GM12878 (cell line): ENCODE data around the gene BCL2L13. TPM values are rescaled to one million over a fixed set of nuclear protein-coding genes. Genes with fewer than 3 reads are reported as not detected.
A peak's percentile ranks its signal among the peaks of the same experiment; 100 is the strongest.

Experiments
- ATAC-seq: fragments of 200-7000 bp; cut with Tn5 transposase; 3 replicates; pipeline ENCODE4 v1.9.1; 2020; ENCODE audit warnings: mild to moderate bottlenecking, moderate library complexity
- BruUV-seq: library from RNA; stranded (reverse); fragments of 400-500 nt; replicated peaks from 2 replicates; lab custom pipeline; 2021; lab: Mats Ljungman, UMichigan
- CTCF ChIA-PET: fragments of 300-600 bp; sonication (Branson Sonifier 250); formaldehyde crosslinking; extraction: SDS; loops from one replicate; lab custom pipeline; 2021; ENCODE audit warnings: inconsistent platforms; lab: Yijun Ruan, JAX
- POLR2A ChIA-PET: fragments of 350-600 bp; formaldehyde crosslinking; extraction: SDS; loops from one replicate; lab custom pipeline; 2021; ENCODE audit warnings: inconsistent platforms; lab: Charles Lee
- RAD21 ChIA-PET: fragments of 300-600 bp; sonication (Branson Sonifier 250); formaldehyde crosslinking; loops from one replicate; lab custom pipeline; 2023; ENCODE audit warnings: antibody characterized with exemption; ENCODE audit not compliant: unreplicated experiment; lab: Charles Lee
- SMC1A ChIA-PET: fragments of 300-600 bp; sonication (Branson Sonifier 250); formaldehyde crosslinking; loops from one replicate; lab custom pipeline; 2023; ENCODE audit not compliant: unreplicated experiment, uncharacterized antibody; lab: Charles Lee
- DNase-seq: peaks from one replicate; pipeline ENCODE4 v3.0.0-alpha.2; 2011; ENCODE audit warnings: low read depth, low spot score
- FAIRE-seq: peaks from 3 replicates; lab custom pipeline; 2011; peaks lifted over from hg19 to GRCh38; lab: Jason Lieb, UNC
- H2AFZ ChIP-seq: 2 replicates; pipeline ENCODE4 v1.6.0; 2011; ENCODE audit warnings: low read depth, low read length, control low read depth; ENCODE audit not compliant: control insufficient read depth
- H3K27ac ChIP-seq: 2 replicates; pipeline ENCODE4 v1.5.1; 2011; ENCODE audit warnings: control low read depth; ENCODE audit not compliant: control insufficient read depth, insufficient read depth
- H3K27me3 ChIP-seq, 2 experiments: replicated peaks in 1 of 2; 2 replicates each; pipeline versions ENCODE4 v1.6.0 to v1.6.1; 2011; ENCODE audit warnings: low read length in 1 of 2; ENCODE audit not compliant: control insufficient read depth in 2 of 2, insufficient read depth in 2 of 2
- H3K36me3 ChIP-seq, 2 experiments: 2 replicates each; pipeline ENCODE4 v1.5.1; 2011; ENCODE audit warnings: low read length in 1 of 2; ENCODE audit not compliant: control insufficient read depth in 2 of 2, insufficient read depth in 2 of 2
- H3K4me1 ChIP-seq: 2 replicates; pipeline ENCODE4 v1.6.1; 2011; ENCODE audit warnings: mild to moderate bottlenecking, low read length, moderate library complexity, mixed read lengths; ENCODE audit not compliant: control insufficient read depth, insufficient read depth
- H3K4me2 ChIP-seq: 2 replicates; pipeline ENCODE4 v1.6.0; 2011; ENCODE audit warnings: control low read depth; ENCODE audit not compliant: control insufficient read depth, insufficient read depth
- H3K4me3 ChIP-seq: fragments of 200-600 bp; sonication (generic); 2 replicates; pipeline ENCODE4 v1.5.1; 2016
- H3K79me2 ChIP-seq: 2 replicates; pipeline ENCODE4 v1.6.0; 2011; ENCODE audit warnings: low read length; ENCODE audit not compliant: control insufficient read depth, insufficient read depth
- H3K9ac ChIP-seq: 2 replicates; pipeline ENCODE4 v1.8.0; 2011; ENCODE audit warnings: low read length, control low read depth, mixed read lengths; ENCODE audit not compliant: control insufficient read depth, insufficient read depth
- H3K9me3 ChIP-seq: replicated peaks from 3 replicates; pipeline ENCODE4 v1.5.1; 2011; ENCODE audit warnings: mild to moderate bottlenecking, low read length; ENCODE audit not compliant: control insufficient read depth, insufficient read depth
- H4K20me1 ChIP-seq: 2 replicates; pipeline ENCODE4 v1.6.0; 2011; ENCODE audit not compliant: control insufficient read depth, insufficient read depth
- CEBPZ ChIP-seq: fragments of 150-350 bp; IDR thresholded peaks from 2 replicates; pipeline ENCODE4 v1.6.1; 2016; ENCODE audit warnings: low read depth, low read length
- CHD1 ChIP-seq: IDR thresholded peaks from 2 replicates; pipeline ENCODE4 v1.6.1; 2012; ENCODE audit warnings: low read depth, low read length, improper control_type of control experiment
- ESRRA ChIP-seq: IDR thresholded peaks from 2 replicates; pipeline ENCODE4 v1.6.1; 2012; ENCODE audit warnings: mild to moderate bottlenecking, low read length, improper control_type of control experiment
- GATAD2B ChIP-seq: fragments of 450-650 bp; conservative IDR thresholded peaks from 2 replicates; pipeline ENCODE4 v1.6.1; 2017; ENCODE audit warnings: low read depth, mild to moderate bottlenecking, moderate library complexity
- MAX ChIP-seq: IDR thresholded peaks from 2 replicates; pipeline ENCODE4 v1.6.1; 2012; ENCODE audit warnings: low read depth, low read length, improper control_type of control experiment
- PAX8 ChIP-seq: fragments of 450-650 bp; IDR thresholded peaks from 2 replicates; pipeline ENCODE4 v1.6.1; 2017; ENCODE audit warnings: mild to moderate bottlenecking, moderate library complexity
- RAD51 ChIP-seq: fragments of 450-650 bp; IDR thresholded peaks from 2 replicates; pipeline ENCODE4 v1.6.1; 2016; ENCODE audit warnings: moderate library complexity, mild to moderate bottlenecking, inconsistent platforms
- SMAD5 ChIP-seq: IDR thresholded peaks from 2 replicates; pipeline ENCODE4 v1.6.1; 2016; ENCODE audit warnings: antibody characterized with exemption, low read depth
- WGBS: methylation state at CpG from one replicate; pipeline ENCODE4 v1.1.6; 2016; ENCODE audit warnings: low lambda C conversion rate; ENCODE audit not compliant: insufficient replicate concordance, insufficient coverage; ENCODE audit errors: missing lambda C conversion rate; 5-methylcytosine and 5-hydroxymethylcytosine counted together
- in situ Hi-C: fragments of 300-500 bp; cut with MboI; formaldehyde crosslinking; loops from 9 replicates; pipeline ENCODE4 v1.14.3; 2018; ENCODE audit warnings: mixed read lengths
- intact Hi-C: fragments of 100-400 bp; cut with micrococcal nuclease; formaldehyde crosslinking; loops from one replicate; pipeline ENCODE4 v1.14.2; 2022; ENCODE audit not compliant: unreplicated experiment
- polyA plus RNA-seq, 11 experiments: library from polyadenylated mRNA; depleted of rRNA in 4 of 11; unstranded in 6 of 11; stranded (reverse) in 5 of 11; fragments of >200 nt; fragmentation: Nextera tagmentation in 4 of 11; fragmentation: Illumina TruSeq in 1 of 11; extraction: Ambion mirVana in 4 of 11; extraction: Trizol in 1 of 11; gene quantifications; 1 replicate in 1 of 11; 2 replicates in 10 of 11; pipeline versions ENCODE4 v1.2.1 to v1.2.3, GENCODE V29; 2011 to 2016; ENCODE audit warnings: inconsistent platforms in 2 of 11, missing spikeins in 2 of 11, low read depth in 1 of 11
- total RNA-seq, 4 experiments: library from RNA; depleted of rRNA in 3 of 4; stranded (reverse); fragments of >200 nt in 3 of 4; fragmentation: Illumina TruSeq in 1 of 4; extraction: Trizol in 1 of 4; gene quantifications; 2 replicates each; pipeline versions ENCODE4 v1.2.1 to v1.2.3, GENCODE V29; 2013 to 2021
- TF ChIP-seq, protein P1 (sequence below): fragments of 450-650 bp; IDR thresholded peaks from 2 replicates; pipeline ENCODE4 v1.6.1; 2017; ENCODE audit warnings: borderline replicate concordance

Gene BCL2L13
- total and polyA plus RNA-seq, 10 of the 15 experiments (the other 5 are each of a cell fraction or from before 2014, with no cell fraction given): 18.6 to 30.6 (median 28.2) TPM

DNA sequence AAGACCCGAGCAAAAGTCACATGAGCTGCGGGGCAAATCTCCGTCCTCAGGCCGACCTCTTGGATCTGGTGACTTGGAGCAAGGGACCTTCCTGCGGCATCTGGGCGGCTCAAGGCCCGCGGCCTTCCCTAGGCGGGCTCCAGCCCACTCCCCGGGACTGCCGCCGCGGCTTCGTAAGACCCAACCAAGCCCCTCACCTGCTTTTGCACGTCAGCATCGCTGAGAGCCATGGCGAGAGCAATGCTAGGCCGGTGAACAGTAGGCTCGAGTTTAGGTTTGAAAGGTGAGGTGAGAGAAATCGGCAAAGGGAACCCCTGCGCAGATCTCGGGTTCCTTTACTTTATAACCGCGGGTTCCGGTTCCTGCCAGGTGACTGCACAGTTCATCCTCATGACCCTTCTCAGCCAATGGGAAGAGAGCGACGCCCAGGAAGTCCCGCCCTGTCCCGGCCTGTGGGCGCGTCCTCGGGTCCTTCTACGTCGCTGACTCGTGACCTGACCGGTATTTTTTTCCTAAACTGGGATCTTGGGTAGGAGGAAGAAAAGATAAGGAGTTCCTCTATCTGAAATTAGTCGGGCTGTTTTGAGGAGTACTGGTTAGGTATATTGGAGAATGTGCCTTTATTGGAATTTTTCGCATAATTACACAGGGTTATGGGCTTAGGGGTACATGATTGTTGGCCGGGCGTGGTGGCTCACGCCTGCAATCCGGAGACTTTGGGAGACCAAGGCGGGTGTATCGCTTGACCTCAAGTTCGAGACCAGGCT, 10.0 kb upstream of the BCL2L13 start, which contains the start of gene ATP6V1E1 (continued):
- TF ChIP-seq, protein P1, sequence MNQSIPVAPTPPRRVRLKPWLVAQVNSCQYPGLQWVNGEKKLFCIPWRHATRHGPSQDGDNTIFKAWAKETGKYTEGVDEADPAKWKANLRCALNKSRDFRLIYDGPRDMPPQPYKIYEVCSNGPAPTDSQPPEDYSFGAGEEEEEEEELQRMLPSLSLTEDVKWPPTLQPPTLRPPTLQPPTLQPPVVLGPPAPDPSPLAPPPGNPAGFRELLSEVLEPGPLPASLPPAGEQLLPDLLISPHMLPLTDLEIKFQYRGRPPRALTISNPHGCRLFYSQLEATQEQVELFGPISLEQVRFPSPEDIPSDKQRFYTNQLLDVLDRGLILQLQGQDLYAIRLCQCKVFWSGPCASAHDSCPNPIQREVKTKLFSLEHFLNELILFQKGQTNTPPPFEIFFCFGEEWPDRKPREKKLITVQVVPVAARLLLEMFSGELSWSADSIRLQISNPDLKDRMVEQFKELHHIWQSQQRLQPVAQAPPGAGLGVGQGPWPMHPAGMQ: no peak
- TF ChIP-seq CHD1 (no peak), GATAD2B (0 out of 2 replicates have a peak, but pooled peaks have one; percentile 31), ESRRA (no peak)

DNA sequence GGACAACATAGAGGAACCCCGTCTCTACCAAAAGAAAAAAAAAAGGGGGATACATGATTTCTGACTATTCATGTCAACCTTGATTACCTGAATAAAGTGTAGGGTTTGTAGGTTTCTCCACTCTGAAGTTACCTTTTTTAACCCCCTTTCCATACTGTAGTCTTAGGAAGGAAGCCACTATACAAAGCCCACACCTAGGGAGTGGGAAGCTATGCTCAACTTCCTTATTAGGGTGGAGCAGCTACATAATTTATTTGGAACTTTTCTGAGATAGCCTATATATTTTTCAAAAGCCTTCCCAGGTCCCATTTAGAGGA, 9.4 kb upstream of the BCL2L13 start:
- Histone ChIP-seq H2AFZ (peak overlapping the region; percentile 90), H3K79me2 (peaks cover 25% of the 10 kb centered on the region), H4K20me1 (no peaks in the 10 kb centered on the region), H3K27ac (peak overlapping the region; percentile 76), H3K9ac (peak overlapping the region; percentile 94), H3K9me3 (no peaks in the 10 kb centered on the region), H3K4me3 (peak overlapping the region; percentile 98), H3K27me3 (no peaks in the 10 kb centered on the region), H3K36me3 (no peaks in the 10 kb centered on the region), H3K4me1 (no peaks in the 10 kb centered on the region), H3K4me2 (peak overlapping the region; percentile 66; the same call in 1 of the 2 replicates)
- FAIRE-seq (no peak), DNase-seq (no peak), ATAC-seq (peak; percentile 7)
- ChIA-PET CTCF (interaction anchor here (1.2 kb wide), 2 partner anchors 71 to 447 kb away, joined by 3 to 4 read pairs; no protein-coding TSS in a partner anchor), POLR2A (no interaction called here), RAD21 (no interaction called here), SMC1A (no interaction called here)
- intact Hi-C loops (loop anchor here (5.0 kb wide), 1 partner anchor 148 kb away; no protein-coding TSS in a partner anchor), in situ Hi-C loops (loop anchor here (25.0 kb wide), 1 partner anchor 1808 kb away; the partner anchor contains the start of genes C22orf39, HIRA and MRPL40)
- BruUV-seq: no TSS peak
- TF ChIP-seq MAX (no peak), SMAD5 (no peak), RAD51 (no peak), CEBPZ (no peak), PAX8 (0 out of 2 replicates have a peak, but pooled peaks have one; percentile 38)
- WGBS: 0% methylated on average over 1 of the region's 1 CpG
